ENCODE results near the gene TM4SF4.

The TM4SF4 gene

GRCh38 chr3:149507491-149508324 is 33.2 kb downstream of the TM4SF4 start:
- DNase-seq, result no peak
- H3K9me3 Mint-ChIP-seq, result no peaks in the 10 kb centered on the region

GRCh38 chr3:149509526-149509925 is 35.0 kb downstream of the TM4SF4 start:
- no peak overlapping the region for H3K27ac Mint-ChIP-seq
- no peak for DNase-seq
- H3K27me3 Mint-ChIP-seq, result peaks cover 41% of the 10 kb centered on the region
- H3K9me3 Mint-ChIP-seq, result no peaks in the 10 kb centered on the region
- no peak overlapping the region for H3K4me3 Mint-ChIP-seq
- no peaks in the 10 kb centered on the region for H3K36me3 Mint-ChIP-seq (ENCODE audit: low read depth)
- peaks cover 18% of the 10 kb centered on the region for H3K4me1 Mint-ChIP-seq (ENCODE audit: low read depth)

More at GRCh38 chr3:149507491-149508324, 33.2 kb downstream of the TM4SF4 start:
- Mint-ChIP-seq H3K27ac (peak overlapping the region; percentile 71), H3K36me3 (ENCODE audit: low read depth) (no peaks in the 10 kb centered on the region), H3K27me3 (peaks cover 43% of the 10 kb centered on the region), H3K4me3 (peak overlapping the region; percentile 9), H3K4me1 (ENCODE audit: low read depth) (peaks cover 18% of the 10 kb centered on the region)

GRCh38 chr3:149510480-149510879 is 36.0 kb downstream of the TM4SF4 start:
- peaks cover 18% of the 10 kb centered on the region for H3K4me1 Mint-ChIP-seq (ENCODE audit: low read depth)
- no peaks in the 10 kb centered on the region for H3K36me3 Mint-ChIP-seq (ENCODE audit: low read depth)
- no peak overlapping the region for H3K4me3 Mint-ChIP-seq
- DNase-seq, result no peak
- no peaks in the 10 kb centered on the region for H3K9me3 Mint-ChIP-seq
- peaks cover 41% of the 10 kb centered on the region for H3K27me3 Mint-ChIP-seq
- H3K27ac Mint-ChIP-seq, result no peak overlapping the region

- no peak overlapping the region for H3K27ac Mint-ChIP-seq
- peaks cover 18% of the 10 kb centered on the region for H3K4me1 Mint-ChIP-seq (ENCODE audit: low read depth)
- no peaks in the 10 kb centered on the region for H3K9me3 Mint-ChIP-seq
- peaks cover 41% of the 10 kb centered on the region for H3K27me3 Mint-ChIP-seq
- H3K4me3 Mint-ChIP-seq, result no peak overlapping the region
- H3K36me3 Mint-ChIP-seq (ENCODE audit: low read depth), result no peaks in the 10 kb centered on the region
- no peak for DNase-seq
These were observed 36.6 kb downstream of the TM4SF4 start for GRCh38 chr3:149511040-149511626.

- peak; percentile 37 for DNase-seq
These were observed 37.7 kb downstream of the TM4SF4 start for GRCh38 chr3:149512073-149512782.

GRCh38 chr3:149514471-149514870 is 40.0 kb downstream of the TM4SF4 start:
- H3K36me3 Mint-ChIP-seq (ENCODE audit: low read depth), result no peaks in the 10 kb centered on the region
- H3K27me3 Mint-ChIP-seq, result peaks cover 23% of the 10 kb centered on the region
- peaks cover 6% of the 10 kb centered on the region for H3K4me1 Mint-ChIP-seq (ENCODE audit: low read depth)
- no peak overlapping the region for H3K4me3 Mint-ChIP-seq
- no peak overlapping the region for H3K27ac Mint-ChIP-seq
- DNase-seq, result no peak
- no peaks in the 10 kb centered on the region for H3K9me3 Mint-ChIP-seq

More at GRCh38 chr3:149512073-149512782, 37.7 kb downstream of the TM4SF4 start:
- no peaks in the 10 kb centered on the region for H3K36me3 Mint-ChIP-seq (ENCODE audit: low read depth)
- no peak overlapping the region for H3K27ac Mint-ChIP-seq
- H3K9me3 Mint-ChIP-seq, result no peaks in the 10 kb centered on the region
- H3K4me1 Mint-ChIP-seq (ENCODE audit: low read depth), result peaks cover 18% of the 10 kb centered on the region
- peaks cover 36% of the 10 kb centered on the region for H3K27me3 Mint-ChIP-seq
- H3K4me3 Mint-ChIP-seq, result no peak overlapping the region

- no peak for DNase-seq
- Mint-ChIP-seq H3K9me3 (no peaks in the 10 kb centered on the region), H3K4me3 (no peak overlapping the region), H3K4me1 (ENCODE audit: low read depth) (peaks cover 6% of the 10 kb centered on the region), H3K36me3 (ENCODE audit: low read depth) (no peaks in the 10 kb centered on the region), H3K27me3 (peaks cover 17% of the 10 kb centered on the region), H3K27ac (no peak overlapping the region)
These were observed 40.8 kb downstream of the TM4SF4 start for GRCh38 chr3:149515249-149515648.

GRCh38 chr3:149516920-149517319 is 42.4 kb downstream of the TM4SF4 start:
- no peak for DNase-seq
- Mint-ChIP-seq H3K4me1 (ENCODE audit: low read depth) (peaks cover 6% of the 10 kb centered on the region), H3K4me3 (no peak overlapping the region), H3K36me3 (ENCODE audit: low read depth) (no peaks in the 10 kb centered on the region), H3K9me3 (no peaks in the 10 kb centered on the region), H3K27ac (no peak overlapping the region), H3K27me3 (peaks cover 11% of the 10 kb centered on the region)

- H3K4me1 Mint-ChIP-seq (ENCODE audit: low read depth), result no peaks in the 10 kb centered on the region
- no peak overlapping the region for H3K4me3 Mint-ChIP-seq
- no peaks in the 10 kb centered on the region for H3K9me3 Mint-ChIP-seq
- no peak for DNase-seq
- H3K27me3 Mint-ChIP-seq, result peaks cover 6% of the 10 kb centered on the region
- H3K27ac Mint-ChIP-seq, result no peak overlapping the region
- H3K36me3 Mint-ChIP-seq (ENCODE audit: low read depth), result no peaks in the 10 kb centered on the region
These were observed 45.4 kb downstream of the TM4SF4 start for GRCh38 chr3:149519912-149520311.

- Mint-ChIP-seq H3K27ac (no peak overlapping the region), H3K4me1 (ENCODE audit: low read depth) (no peaks in the 10 kb centered on the region), H3K36me3 (ENCODE audit: low read depth) (no peaks in the 10 kb centered on the region), H3K9me3 (no peaks in the 10 kb centered on the region), H3K4me3 (no peak overlapping the region), H3K27me3 (peaks cover 6% of the 10 kb centered on the region)
- DNase-seq, result no peak
These were observed 49.2 kb downstream of the TM4SF4 start for GRCh38 chr3:149523512-149524299.

GRCh38 chr3:149527531-149528339 is 53.2 kb downstream of the TM4SF4 start:
- Mint-ChIP-seq H3K27me3 (peaks cover 9% of the 10 kb centered on the region), H3K4me1 (ENCODE audit: low read depth) (peaks cover 3% of the 10 kb centered on the region), H3K4me3 (no peak overlapping the region), H3K9me3 (no peaks in the 10 kb centered on the region), H3K27ac (no peak overlapping the region), H3K36me3 (ENCODE audit: low read depth) (no peaks in the 10 kb centered on the region)
- no peak for DNase-seq

GRCh38 chr3:149528340-149528650 is 53.8 kb downstream of the TM4SF4 start:
- H3K9me3 Mint-ChIP-seq, result no peaks in the 10 kb centered on the region
- peaks cover 3% of the 10 kb centered on the region for H3K4me1 Mint-ChIP-seq (ENCODE audit: low read depth)
- no peak for DNase-seq
- no peak overlapping the region for H3K4me3 Mint-ChIP-seq
- no peaks in the 10 kb centered on the region for H3K36me3 Mint-ChIP-seq (ENCODE audit: low read depth)
- H3K27me3 Mint-ChIP-seq, result peaks cover 9% of the 10 kb centered on the region
- H3K27ac Mint-ChIP-seq, result no peak overlapping the region

- peaks cover 7% of the 10 kb centered on the region for H3K27me3 Mint-ChIP-seq
- no peak overlapping the region for H3K4me3 Mint-ChIP-seq
- H3K4me1 Mint-ChIP-seq (ENCODE audit: low read depth), result peaks cover 3% of the 10 kb centered on the region
- no peak overlapping the region for H3K27ac Mint-ChIP-seq
- H3K9me3 Mint-ChIP-seq, result no peaks in the 10 kb centered on the region
- DNase-seq, result no peak
- no peaks in the 10 kb centered on the region for H3K36me3 Mint-ChIP-seq (ENCODE audit: low read depth)
These were observed 54.6 kb downstream of the TM4SF4 start for GRCh38 chr3:149529099-149529498.
